Stimulated activated CD8-positive, alpha-beta memory T cell treated with anti-CD3 and anti-CD28 coated beads, Interleukin-12 subunit alpha, Interleukin-12 subunit beta, amount 100 ng/mL, for 4 hours (primary cell): Measurements from ENCODE around the gene CDK15.
"Not testable (repeated sequence)": the region's sequence is repeated elsewhere in the genome, so short reads cannot be mapped to it uniquely, and the experiment has no call there.

Experiments used
- DNase-seq: peaks from one replicate; pipeline ENCODE4 v3.0.0-alpha.2; 2020; ENCODE audit warnings: low read depth

Gene CDK15

GRCh38 chr2:201831469-201831868, 25.1 kb downstream of the CDK15 start:
- DNase-seq, result no peak

- no peak for DNase-seq
Measured at GRCh38 chr2:201833781-201834180, 27.4 kb downstream of the CDK15 start.

- DNase-seq, result no peak
Measured at GRCh38 chr2:201835066-201835465, 28.7 kb downstream of the CDK15 start.

GRCh38 chr2:201837391-201837790, 31.1 kb downstream of the CDK15 start:
- no peak for DNase-seq

GRCh38 chr2:201837824-201838431, 31.6 kb downstream of the CDK15 start:
- DNase-seq, result no peak

GRCh38 chr2:201839727-201840126, 33.4 kb downstream of the CDK15 start:
- DNase-seq, result no peak

- DNase-seq, result no peak
Measured at GRCh38 chr2:201840726-201841125, 34.4 kb downstream of the CDK15 start.

- no peak for DNase-seq
Measured at GRCh38 chr2:201842131-201842860, 36.0 kb downstream of the CDK15 start.

GRCh38 chr2:201844922-201845321, 38.6 kb downstream of the CDK15 start:
- DNase-seq, result not testable (repeated sequence)

GRCh38 chr2:201847481-201847880, 41.1 kb downstream of the CDK15 start:
- no peak for DNase-seq

- no peak for DNase-seq
Measured at GRCh38 chr2:201852462-201852861, 46.1 kb downstream of the CDK15 start.

- no peak for DNase-seq
Measured at GRCh38 chr2:201852878-201853415, 46.6 kb downstream of the CDK15 start.

GRCh38 chr2:201854221-201854801, 48.0 kb downstream of the CDK15 start:
- no peak for DNase-seq

- no peak for DNase-seq
Measured at GRCh38 chr2:201854841-201855240, 48.5 kb downstream of the CDK15 start.

GRCh38 chr2:201855356-201855755, 49.0 kb downstream of the CDK15 start:
- DNase-seq, result no peak

GRCh38 chr2:201857326-201857725, 51.0 kb downstream of the CDK15 start:
- DNase-seq, result no peak

- DNase-seq, result no peak
Measured at GRCh38 chr2:201858281-201859184, 52.2 kb downstream of the CDK15 start.

- no peak for DNase-seq
Measured at GRCh38 chr2:201859949-201860348, 53.6 kb downstream of the CDK15 start.

- DNase-seq, result no peak
Measured at GRCh38 chr2:201860636-201861066, 54.3 kb downstream of the CDK15 start.

GRCh38 chr2:201862843-201863242, 56.5 kb downstream of the CDK15 start:
- DNase-seq, result no peak

GRCh38 chr2:201866643-201867473, 60.5 kb downstream of the CDK15 start:
- DNase-seq, result no peak
